Prostate gland (tissue), 2 donors: ENCODE data around the gene SCFD2.
"Not testable (repeated sequence)": the region's sequence is repeated elsewhere in the genome, so short reads cannot be mapped to it uniquely, and the experiment has no call there.

Experiments
- POLR2AphosphoS5 ChIP-seq: sonication (generic); formaldehyde crosslinking; IDR thresholded peaks from one replicate; pipeline ENCODE4 v1.6.1; 2017; ENCODE audit warnings: antibody characterized with exemption
- TF ChIP-seq, protein P1 (sequence below), 4 experiments: fragments of 200-600 bp in 2 of 4; fragments of 450-650 bp in 2 of 4; sonication (generic) in 2 of 4; IDR thresholded peaks; 1 replicate in 3 of 4; 2 replicates in 1 of 4; pipeline ENCODE4 v1.5.1; 2016 to 2019; ENCODE audit warnings: antibody characterized with exemption in 4 of 4, mild to moderate bottlenecking in 2 of 4, moderate library complexity in 2 of 4

DNA sequence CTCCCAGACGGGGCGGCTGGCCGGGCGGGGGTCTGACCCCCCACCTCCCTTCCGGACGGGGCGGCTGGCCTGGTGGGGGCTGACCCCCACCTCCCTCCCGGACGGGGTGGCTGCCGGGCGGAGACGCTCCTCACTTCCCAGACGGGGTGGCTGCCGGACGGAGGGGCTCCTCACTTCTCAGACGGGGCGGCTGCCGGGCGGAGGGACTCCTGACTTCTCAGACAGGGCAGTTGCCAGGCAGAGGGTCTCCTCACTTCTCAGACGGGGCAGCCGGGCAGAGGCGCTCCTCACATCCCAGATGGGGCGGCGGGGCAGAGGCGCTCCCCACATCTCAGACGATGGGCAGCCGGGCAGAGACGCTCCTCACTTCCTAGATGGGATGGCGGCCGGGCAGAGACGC is 109.9 kb downstream of the SCFD2 start:
- TF ChIP-seq, protein P1, sequence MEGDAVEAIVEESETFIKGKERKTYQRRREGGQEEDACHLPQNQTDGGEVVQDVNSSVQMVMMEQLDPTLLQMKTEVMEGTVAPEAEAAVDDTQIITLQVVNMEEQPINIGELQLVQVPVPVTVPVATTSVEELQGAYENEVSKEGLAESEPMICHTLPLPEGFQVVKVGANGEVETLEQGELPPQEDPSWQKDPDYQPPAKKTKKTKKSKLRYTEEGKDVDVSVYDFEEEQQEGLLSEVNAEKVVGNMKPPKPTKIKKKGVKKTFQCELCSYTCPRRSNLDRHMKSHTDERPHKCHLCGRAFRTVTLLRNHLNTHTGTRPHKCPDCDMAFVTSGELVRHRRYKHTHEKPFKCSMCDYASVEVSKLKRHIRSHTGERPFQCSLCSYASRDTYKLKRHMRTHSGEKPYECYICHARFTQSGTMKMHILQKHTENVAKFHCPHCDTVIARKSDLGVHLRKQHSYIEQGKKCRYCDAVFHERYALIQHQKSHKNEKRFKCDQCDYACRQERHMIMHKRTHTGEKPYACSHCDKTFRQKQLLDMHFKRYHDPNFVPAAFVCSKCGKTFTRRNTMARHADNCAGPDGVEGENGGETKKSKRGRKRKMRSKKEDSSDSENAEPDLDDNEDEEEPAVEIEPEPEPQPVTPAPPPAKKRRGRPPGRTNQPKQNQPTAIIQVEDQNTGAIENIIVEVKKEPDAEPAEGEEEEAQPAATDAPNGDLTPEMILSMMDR (IDR thresholded peaks at IDR 0.05) = not testable (repeated sequence)
- TF ChIP-seq POLR2AphosphoS5 = not testable (repeated sequence)
